ENCODE results near the gene KMT2B.
A peak's percentile ranks its signal among the peaks of the same experiment; 100 is the strongest.

KMT2B gene

DNA sequence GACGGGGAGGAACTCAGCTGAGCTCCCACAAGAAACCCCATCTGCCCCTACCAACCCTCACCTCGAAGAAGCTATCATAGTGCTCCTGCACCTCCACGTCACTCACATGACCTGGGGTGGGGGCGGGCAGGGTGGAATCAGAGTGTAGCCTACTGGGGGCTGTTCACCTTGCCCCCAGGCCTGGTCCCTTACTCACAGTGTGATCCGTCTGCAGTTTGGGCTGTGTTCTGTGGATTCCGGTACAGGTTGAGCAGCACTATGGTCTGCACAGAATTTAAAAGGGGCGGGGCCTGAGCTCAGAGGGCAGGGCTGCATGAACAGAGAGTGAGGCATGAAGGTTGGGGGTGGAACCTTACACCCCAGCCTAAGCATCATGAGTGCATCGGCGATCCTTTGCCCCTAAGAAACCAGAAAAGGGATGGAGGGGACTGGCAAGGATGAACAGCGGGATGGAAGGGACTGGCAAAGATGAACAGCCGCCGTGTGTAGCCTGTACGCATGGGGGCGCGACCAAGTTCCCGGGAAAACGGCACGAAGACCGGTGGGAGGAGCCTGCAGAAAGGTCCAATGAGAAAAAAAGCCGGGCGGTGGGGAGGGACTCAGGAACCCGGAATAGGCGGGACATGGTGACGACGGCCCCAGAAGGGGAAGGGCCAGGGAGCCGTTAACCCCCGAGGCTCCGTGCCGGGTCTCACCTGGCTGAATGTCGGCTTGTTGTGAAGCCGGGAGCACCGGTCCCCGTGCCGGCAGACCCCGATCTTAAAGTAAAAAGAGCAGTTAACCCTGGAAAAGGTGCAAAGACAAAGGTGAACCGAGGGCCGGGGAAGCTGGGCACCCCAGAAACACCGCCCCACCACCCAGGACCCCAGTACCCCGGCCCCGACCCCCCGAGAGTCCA lies 26.9 kb downstream of the KMT2B start:
- DNase-seq = peak; percentile 85 to 94

DNA sequence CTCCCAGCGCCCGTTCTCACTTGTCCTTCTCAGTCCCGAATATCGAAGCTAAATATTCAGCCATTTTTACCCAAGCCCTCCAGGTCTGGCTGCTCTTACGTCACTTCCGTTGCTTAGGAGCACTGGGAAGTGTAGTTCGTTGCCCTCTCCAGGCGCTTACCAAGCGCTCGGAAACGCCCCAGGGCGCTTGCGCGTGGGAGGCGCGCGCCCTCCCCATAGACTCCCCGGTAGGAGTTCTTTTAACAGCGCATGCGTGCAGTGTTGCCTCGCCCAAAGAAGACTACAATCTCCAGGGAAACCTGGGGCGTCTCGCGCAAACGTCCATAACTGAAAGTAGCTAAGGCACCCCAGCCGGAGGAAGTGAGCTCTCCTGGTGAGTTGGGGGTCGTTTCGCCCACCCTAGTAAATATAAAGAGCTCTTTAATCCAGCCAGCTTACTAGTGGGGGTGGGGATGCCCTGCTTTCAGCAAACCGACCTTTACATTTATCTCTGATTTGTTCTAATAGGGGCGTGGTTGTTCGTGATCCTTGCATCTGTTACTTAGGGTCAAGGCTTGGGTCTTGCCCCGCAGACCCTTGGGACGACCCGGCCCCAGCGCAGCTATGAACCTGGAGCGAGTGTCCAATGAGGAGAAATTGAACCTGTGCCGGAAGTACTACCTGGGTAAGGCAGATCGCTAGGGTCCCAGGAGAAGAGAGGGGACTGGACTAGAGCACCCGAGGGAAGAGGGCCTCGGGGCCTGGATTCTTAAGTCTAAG lies 27.7 kb downstream of the KMT2B start, which contains the start of the genes PSENEN and U2AF1L4:
Gene PSENEN (plus strand): TSS at position 324 of the 759 bp plus-strand sequence. CDS start 280 bp downstream, at position 604.
Gene U2AF1L4 (minus strand): TSS at position 91 of the 759 bp plus-strand sequence. CDS start 27 bp downstream, at position 64.
- peak; percentile 86 to 98 for DNase-seq

DNA sequence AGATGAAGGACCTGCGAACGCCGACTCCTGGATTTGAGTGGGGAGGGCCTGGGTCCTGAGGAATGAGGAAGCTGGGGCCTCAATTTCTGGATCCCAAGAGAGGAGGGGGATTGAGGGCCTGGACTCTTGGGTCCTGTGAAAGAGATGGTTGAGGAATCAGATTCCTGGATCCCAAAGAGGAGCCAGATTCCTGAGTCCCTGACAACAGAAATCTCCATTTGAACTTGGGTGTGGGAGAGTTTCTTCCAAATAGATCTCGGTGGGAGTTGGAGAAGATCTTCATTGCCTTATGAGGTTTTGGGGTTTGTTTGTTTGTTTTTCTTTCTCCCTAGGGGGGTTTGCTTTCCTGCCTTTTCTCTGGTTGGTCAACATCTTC lies 28.3 kb downstream of the KMT2B start:
- DNase-seq = no peak

DNA sequence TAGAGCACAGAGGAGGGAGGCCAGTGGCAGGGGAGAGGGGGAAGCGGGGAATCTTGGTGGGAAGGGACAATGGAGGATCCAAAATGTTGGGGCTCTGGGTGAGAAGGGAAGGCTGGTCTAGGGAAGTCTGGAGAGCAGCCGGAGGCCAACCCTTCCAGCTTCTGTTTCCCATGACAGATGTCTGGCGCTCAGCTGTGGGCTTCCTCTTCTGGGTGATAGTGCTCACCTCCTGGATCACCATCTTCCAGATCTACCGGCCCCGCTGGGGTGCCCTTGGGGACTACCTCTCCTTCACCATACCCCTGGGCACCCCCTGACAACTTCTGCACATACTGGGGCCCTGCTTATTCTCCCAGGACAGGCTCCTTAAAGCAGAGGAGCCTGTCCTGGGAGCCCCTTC lies 28.7 kb downstream of the KMT2B start:
- DNase-seq = no peak

DNA sequence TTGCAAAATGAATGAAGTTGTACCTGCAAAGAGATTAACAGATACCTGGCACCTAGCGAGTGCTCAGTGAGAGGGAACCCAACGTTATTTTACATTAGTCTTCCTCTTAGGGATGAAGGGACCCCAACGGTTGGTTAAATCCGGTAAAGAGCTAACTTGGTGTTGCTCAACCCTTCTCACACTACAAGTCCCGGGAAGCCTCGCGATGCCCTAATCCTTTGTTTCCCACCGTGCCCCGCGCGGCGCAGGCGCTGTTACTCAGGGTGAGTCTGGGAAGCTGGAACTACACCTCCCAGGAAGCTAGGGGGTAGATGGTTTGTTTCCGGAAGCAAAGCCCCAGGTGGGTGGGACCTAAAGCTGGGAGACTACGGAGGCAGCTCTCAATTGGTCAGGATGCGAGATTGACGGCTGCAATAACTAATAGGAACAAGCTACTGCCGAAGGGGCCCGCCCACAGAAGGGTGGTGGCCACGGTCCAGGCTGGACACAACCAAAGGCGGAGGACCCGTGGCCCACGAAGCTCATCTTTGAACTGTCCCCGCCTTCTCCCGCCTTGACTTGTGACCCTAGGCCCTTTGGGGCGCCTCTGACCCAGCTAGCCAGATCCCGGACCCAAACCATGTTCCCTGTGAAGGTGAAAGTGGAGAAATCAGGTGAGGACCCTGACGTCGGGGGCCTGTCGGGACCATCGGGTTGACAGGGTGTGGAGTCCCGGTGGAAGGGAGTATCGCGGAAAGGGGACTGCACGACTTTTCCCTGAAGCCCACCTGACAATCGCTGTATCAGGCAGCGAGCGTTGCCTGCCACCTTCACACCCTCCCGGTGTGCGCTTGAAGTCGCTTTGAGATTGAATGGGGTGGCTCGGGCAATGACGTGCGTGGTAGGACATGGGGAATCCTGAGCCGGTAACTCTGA lies 30.6 kb downstream of the KMT2B start, which contains the start of gene LIN37:
Gene LIN37 (plus strand): TSS at position 471 of the 915 bp plus-strand sequence. CDS start 149 bp downstream, at position 620.
- DNase-seq = peak; percentile 96 to 99

DNA sequence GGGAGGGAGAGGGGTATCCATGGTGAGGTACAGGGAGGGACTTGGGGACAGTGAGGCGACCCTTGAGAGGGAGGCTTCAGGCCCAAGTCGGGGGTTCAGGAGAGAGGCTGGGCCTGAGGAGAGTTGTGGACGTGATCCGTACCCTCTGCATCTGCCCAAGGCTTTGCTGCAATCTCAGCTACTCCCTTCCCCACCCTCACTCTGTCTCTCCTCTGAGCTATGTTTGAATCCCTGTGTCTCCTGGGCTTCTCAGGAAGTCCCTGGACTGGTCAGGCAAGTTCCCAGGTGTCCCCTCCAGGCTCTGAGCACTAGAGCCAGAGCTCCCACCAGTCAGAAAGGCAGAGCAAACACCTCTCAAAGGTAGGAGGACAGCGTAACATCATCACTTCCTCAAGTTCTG lies 32.4 kb downstream of the KMT2B start:
- DNase-seq = no peak

DNA sequence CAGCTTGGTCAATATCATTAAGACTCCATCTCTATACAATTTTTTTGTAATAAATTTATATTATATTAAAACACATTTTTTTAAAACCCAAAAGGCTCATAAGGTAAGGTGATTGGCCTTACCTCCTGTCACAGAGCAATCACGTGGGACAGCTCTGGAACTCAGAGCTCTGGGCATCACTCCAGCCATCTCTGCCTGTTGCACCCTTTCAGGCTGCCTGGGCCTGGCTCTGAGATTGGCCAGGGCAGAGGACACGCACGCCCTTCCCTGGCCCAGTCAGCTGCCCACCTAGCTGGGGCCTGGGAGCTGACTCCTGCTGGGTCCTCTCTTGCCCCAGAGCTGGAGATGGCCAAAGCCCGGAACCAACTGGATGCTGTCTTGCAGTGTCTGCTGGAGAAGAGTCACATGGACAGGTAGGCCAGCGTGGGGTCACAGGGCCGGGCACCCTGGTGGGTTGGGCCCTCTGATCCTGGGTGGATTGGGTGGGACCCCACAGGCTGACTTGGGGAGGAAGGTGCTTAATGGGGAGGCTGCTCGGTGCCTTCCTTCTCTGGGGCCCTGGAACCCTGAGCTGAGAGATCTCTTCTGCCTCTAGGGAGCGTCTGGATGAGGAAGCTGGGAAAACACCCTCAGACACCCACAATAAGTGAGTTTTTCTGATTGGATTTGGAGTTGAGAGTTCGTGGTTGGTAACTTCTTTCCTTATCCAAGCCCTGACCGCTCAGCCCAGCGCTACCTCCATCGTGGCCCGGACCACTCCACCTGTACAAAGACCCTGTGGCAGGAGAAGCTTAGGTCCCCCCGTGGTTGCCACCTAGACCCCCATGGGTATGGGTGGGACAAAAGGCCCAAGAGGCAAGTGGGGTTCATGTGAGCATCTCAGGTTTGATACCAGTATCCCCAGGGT lies 34.3 kb downstream of the KMT2B start:
- DNase-seq = no peak

DNA sequence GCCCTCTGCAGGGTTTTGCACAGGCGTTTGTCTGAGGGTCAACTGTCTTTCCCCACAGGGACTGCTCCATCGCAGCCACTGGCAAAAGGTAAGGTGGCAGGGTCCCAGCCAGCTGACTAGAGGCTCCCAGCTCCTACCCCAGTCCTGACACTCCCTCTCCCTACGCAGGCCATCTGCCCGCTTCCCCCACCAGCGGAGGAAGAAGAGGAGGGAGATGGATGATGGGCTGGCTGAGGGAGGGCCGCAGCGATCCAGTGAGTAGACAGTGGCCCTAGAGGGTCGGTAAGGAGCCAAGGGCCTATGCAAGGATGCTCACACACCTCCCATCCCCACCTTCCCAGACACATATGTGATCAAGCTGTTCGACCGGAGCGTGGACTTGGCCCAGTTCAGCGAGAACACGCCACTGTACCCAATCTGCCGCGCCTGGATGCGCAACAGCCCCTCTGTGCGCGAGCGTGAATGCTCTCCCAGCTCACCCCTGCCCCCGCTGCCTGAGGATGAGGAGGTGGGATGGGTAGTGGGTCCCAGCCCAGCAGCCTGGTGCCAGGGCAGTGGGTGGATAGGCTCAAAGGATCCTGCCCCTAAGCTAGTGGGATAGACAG lies 35.0 kb downstream of the KMT2B start:
- no peak for DNase-seq

DNA sequence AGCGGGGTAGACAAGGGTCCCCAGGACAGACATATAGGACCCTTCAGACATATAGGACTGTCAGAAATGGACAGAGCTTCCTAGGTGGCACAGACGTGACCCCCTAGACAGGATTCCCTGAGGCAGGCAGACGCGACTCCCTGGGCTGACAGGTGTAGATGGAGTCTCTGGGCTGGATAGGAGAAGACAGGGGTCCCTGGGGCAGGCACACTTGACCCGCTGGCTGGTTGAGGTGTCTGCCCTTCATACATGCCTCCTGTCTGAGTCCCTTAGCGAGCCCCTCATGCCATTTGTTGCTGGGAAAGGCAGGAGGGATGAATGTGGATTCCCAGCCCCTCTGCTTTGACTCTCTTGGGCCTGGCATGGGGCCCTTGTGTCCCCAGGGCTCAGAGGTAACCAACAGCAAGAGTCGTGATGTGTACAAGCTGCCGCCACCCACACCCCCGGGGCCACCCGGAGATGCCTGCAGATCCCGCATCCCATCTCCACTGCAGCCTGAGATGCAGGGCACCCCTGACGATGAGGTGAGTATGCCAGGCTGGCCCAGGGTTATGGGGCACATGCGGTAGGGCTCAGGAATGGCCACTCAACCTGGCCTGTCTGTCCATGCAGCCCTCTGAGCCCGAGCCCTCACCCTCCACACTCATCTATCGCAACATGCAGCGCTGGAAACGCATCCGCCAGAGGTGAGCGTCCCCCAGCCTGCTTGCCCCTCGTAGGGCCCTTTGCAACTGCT lies 36.0 kb downstream of the KMT2B start:
- no peak for DNase-seq

DNA sequence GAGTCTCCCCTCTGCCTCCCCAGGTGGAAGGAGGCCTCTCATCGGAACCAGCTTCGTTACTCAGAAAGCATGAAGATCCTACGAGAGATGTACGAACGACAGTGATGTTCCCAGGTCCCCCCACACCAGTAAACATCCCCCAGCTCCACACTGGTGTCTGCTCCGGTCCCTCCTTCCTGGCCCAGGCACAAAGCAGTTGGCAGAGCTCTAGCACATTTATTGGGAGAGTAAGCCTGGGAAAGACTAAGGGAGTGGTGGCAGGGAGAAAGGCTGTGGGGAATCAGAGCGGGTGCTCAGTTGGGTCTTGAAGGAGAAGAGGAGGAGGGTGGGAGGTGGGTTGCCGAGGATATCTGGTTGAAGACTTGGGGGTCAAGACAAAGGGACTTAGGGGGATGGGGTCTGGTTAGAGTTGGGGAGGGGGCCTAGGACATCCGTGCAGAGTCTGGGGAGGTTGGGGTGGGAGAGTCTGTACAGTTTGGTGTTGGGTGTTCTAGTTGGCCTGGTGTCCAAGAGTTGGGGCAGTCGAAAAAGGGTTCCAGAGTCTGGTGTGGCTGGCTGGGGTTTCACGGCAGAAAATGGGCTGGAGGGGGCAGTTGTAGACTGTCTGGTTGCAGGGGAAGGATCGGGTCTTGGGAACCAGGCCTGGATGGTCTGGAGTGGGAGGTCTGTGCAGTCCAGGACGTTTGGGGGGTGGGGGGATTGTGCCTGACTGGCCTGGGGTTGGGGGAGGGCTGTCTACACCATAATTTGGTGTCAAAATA lies 36.7 kb downstream of the KMT2B start:
- no peak for DNase-seq

DNA sequence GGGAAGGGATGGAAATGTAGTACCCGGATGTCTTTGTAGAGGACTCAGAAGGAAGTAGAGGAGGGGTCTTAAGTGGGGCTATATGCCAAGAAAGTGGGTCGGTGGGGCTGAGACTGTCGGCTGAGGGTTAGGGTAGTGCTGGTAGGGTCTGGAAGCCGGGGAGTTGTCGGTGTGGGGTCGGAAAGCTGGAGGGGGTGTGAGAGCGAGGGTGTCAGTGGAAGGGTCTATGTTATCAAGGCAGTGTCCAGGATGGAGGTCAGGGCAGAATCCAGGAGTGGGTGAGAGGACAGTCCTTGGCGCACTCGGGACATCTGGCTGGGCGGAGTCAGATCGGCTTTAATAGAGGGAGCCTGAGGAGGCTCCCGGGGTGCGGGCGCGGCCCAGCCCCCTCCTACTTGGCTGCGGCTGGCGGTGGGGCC lies 37.3 kb downstream of the KMT2B start:
- DNase-seq = no peak

- DNase-seq = peak; percentile 56 to 69
Observed at GRCh38 chr19:35755550-35756376, 38.0 kb downstream of the KMT2B start.

DNA sequence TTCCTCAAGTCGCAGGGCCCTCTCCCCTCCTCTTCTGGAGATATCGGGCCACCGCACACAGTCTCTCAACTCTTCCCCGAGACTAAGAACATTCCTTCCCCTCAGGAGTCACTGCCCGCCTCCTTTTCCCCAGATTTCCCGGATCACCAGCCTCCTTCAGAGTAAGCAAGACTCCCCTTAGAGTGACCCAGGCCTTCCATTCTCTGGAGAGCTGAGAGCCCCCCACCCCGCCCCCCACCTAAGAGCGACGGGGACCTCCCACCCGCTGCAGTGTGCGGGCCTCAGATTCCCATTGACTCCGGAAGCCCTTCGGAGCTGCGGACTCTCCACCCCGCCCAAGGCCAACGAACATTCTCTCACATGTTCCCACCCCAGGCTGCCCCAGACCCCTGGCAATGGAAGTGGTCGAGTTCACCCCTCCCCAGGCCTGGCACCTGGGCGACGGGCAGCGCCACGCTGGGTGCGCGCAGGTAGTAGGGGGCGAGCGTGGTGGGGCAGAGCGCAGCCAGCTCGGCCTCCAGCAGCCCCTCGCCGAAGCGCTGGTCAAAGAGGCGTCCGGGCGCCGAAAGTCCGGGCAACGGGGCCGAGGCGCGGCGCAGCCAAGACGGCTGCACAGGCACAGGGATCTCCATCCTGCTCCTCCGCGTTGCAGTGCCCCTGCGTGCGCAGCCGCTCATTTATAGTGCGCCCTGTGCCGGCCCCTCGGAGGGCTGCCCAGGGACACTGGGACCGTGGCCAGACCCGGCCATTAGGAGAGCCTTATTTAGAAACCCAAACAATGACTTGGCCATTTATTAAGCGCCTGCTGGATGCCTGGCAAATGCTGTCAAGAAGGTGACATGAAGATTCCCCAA lies 38.8 kb downstream of the KMT2B start, which contains the start of gene HSPB6:
Gene HSPB6 (minus strand): TSS at position 653 of the 854 bp plus-strand sequence. CDS start 21 bp downstream, at position 632.
- no peak for DNase-seq

DNA sequence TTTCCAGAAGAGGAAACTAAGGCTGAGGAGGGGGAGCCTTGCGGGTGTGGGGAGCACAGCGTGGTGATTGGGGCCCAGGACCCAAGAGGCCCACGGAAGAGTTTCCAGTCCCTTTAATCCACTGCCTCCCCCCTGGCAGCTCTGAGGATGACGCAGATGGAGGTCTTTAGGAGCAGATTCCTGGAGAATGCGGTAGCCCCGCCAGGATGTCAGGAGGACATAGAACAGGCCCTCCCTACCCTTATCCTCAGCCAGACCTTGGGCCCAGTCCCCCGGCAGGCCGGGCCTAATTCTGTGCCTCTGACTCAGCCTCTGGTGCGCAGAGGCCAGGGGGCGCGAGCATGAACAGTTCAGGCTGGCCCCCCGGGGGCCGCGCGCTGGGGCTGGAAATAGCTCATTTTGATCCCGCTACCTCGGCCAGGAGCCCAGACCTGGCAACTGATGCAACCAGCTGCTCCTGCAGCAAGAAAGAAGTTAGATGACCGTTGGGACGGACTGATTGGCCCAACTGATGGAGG lies 39.5 kb downstream of the KMT2B start:
- no peak for DNase-seq

- peak; percentile 95 to 99 for DNase-seq
Observed at GRCh38 chr19:35757749-35758608, 40.2 kb downstream of the KMT2B start, which contains the start of gene PROSER3. PROSER3 (plus strand) TSS chr19:35758176; CDS start chr19:35758216, 40 bp downstream.

- no peak for DNase-seq
Observed at GRCh38 chr19:35759697-35760096, 41.9 kb downstream of the KMT2B start.
